Colonic mucosa (tissue), 4 donors: Measurements from ENCODE around the gene UNC5A. TPM values are rescaled to one million over a fixed set of nuclear protein-coding genes. Genes with fewer than 3 reads are reported as not detected.

Source experiments
- DNase-seq: peaks from one replicate; pipeline ENCODE4 v3.0.0-alpha.2; 2020
- H3K27ac ChIP-seq: fragments of 200-600 bp; one replicate; pipeline ENCODE4 v1.8.0; 2021
- H3K27me3 ChIP-seq: fragments of 200-600 bp; one replicate; pipeline ENCODE4 v1.8.0; 2021
- H3K36me3 ChIP-seq: fragments of 200-600 bp; one replicate; pipeline ENCODE4 v1.8.0; 2021
- H3K4me1 ChIP-seq: fragments of 200-600 bp; one replicate; pipeline ENCODE4 v1.8.0; 2021; ENCODE audit warnings: mild to moderate bottlenecking
- H3K4me3 ChIP-seq: fragments of 200-600 bp; one replicate; pipeline ENCODE4 v1.8.0; 2021
- H3K9ac ChIP-seq, 2 donors: one replicate each; pipeline ENCODE4 v1.7.0; 2013; ENCODE audit warnings: control low read depth in 2 of 2, low read depth in 2 of 2, low read length in 2 of 2
- H3K9me3 ChIP-seq: fragments of 200-600 bp; one replicate; pipeline ENCODE4 v1.8.0; 2021
- CTCF ChIP-seq: fragments of 200-600 bp; IDR thresholded peaks from one replicate; pipeline ENCODE4 v1.8.0; 2022; ENCODE audit warnings: antibody characterized with exemption, mild to moderate bottlenecking
- intact Hi-C: fragments of 100-400 bp; cut with DNase I; formaldehyde crosslinking; loops from one replicate; pipeline ENCODE4 v1.14.1; 2022
- total RNA-seq, 2 donors: library from RNA; stranded (reverse); fragmentation: NEBNext Ultra II Directional in 1 of 2; extraction: Animal tissue kit (Norgen Biotek cat#: 25700) in 1 of 2; gene quantifications; one replicate each; pipeline ENCODE4 v1.2.1, GENCODE V29; 2021
- donor health status: healthy.
- donor health status: DM: no; HTN: no; CAD: no.
- donor health status: DM: no; HTN: no; CAD: no.

The UNC5A gene
- total RNA-seq, 2 donors from 2014 or later = not detected

- peaks cover 4% of the 10 kb centered on the region for H3K27me3 ChIP-seq
- H3K4me3 ChIP-seq = no peak overlapping the region
- TF ChIP-seq CTCF = no peak
- DNase-seq = no peak
- no peak overlapping the region for H3K27ac ChIP-seq
- H3K9ac ChIP-seq = no peak overlapping the region
- H3K9me3 ChIP-seq = no peaks in the 10 kb centered on the region
- intact Hi-C loops = no loop called here
- no peaks in the 10 kb centered on the region for H3K36me3 ChIP-seq
- no peaks in the 10 kb centered on the region for H3K4me1 ChIP-seq
Observed at GRCh38 chr5:176796411-176796810, 13.9 kb upstream of the UNC5A start.

DNA sequence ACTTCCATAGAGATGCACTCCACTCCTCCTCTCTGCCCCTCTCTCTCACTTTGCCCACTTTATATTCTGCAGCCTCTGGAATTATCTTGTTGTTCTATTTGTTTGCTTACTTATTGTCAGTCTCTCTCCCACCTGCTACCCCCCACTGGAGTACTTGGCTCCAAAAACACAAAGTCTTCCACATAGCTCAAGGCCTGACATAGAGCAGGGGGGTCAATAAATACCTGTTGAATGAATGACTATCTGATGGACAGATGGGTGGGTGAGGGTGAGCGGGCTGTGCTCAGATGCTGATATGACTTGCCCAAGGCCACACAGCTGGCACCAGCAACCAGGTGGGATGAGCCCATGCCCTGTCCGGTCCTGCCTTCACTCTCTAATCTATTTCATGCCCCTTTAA, 13.4 kb upstream of the UNC5A start:
- TF ChIP-seq CTCF = no peak
- Histone ChIP-seq H3K27me3 (peaks cover 4% of the 10 kb centered on the region), H3K27ac (no peak overlapping the region), H3K9ac (no peak overlapping the region), H3K9me3 (no peaks in the 10 kb centered on the region), H3K4me3 (no peak overlapping the region), H3K4me1 (no peaks in the 10 kb centered on the region), H3K36me3 (no peaks in the 10 kb centered on the region)
- intact Hi-C loops = no loop called here
- DNase-seq = no peak

DNA sequence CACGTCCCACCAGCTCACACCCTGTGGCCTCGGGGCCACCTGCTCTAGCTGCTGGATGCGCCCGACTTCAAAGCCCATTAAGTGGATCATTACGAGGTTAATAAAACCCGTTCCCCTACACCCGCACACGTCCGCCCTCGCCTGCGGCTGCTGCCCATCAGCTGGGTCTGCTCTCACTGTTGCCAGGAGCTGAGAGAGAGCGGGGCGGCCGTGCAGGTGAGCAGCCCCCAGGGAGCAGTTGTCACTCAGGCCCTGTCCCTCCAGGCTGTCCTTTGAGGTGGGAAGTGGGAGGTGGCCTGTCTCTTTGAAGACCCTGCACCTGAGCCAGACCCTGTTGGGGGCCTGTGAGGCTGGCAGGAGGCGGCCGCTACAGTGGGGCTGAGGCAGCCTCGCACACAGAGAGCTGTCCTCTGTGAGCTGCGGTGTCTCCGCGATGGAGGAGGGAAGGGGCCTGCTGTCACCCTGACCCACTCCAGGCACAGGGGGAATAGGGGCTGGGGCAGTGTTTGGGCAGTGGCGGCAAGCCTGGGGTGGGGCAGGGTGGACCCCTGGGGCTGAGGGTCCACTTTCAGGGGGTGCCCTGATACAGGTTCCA, 12.8 kb upstream of the UNC5A start:
- DNase-seq = no peak
- no peak for TF ChIP-seq CTCF
- intact Hi-C loops = no loop called here

DNA sequence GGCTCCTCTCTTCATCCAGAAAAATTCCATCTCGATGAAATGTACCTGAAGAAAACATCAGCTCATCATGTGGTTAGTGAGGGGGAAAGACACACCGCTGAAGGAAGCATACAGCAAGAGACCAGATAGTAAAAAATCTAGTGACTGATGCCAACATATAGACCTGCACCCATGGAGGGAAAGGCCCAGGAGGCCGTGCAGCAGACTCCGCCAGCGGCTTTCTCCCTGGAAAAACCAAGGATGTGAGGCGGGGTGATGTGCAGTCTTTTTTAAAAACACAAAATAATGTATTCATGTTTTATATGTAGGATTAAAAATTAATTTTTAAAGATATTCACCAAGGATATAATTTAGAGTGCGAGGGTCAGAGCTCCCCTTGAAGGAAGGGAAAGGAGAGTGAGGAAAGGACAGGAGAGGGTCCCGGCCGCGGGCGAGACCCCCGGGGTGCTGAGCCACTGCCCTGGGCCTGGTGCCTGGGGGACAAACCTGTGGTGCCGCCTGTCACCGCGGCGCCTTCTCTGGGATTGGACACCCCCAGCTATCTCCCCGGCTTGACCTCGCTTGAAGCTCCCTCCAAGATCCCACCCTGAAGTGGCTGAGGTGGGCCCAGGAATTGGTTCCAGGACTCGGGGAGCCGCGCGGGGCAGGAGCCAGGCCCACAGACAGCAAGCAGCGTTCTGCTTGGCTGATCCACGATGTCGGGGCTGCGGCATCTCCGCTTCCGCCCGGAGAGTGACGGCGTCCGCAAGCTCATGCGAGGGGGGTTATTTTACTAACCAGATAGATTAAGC, 12.1 kb upstream of the UNC5A start:
- TF ChIP-seq CTCF = no peak
- Histone ChIP-seq H3K36me3 (no peaks in the 10 kb centered on the region), H3K9ac (no peak overlapping the region), H3K4me3 (no peak overlapping the region), H3K27ac (no peak overlapping the region), H3K27me3 (peaks cover 4% of the 10 kb centered on the region), H3K4me1 (no peaks in the 10 kb centered on the region), H3K9me3 (no peaks in the 10 kb centered on the region)
- no peak for DNase-seq
- intact Hi-C loops = no loop called here

More for the DNA sequence above, 12.8 kb upstream of the UNC5A start:
- Histone ChIP-seq H3K4me1 (no peaks in the 10 kb centered on the region), H3K27me3 (peaks cover 4% of the 10 kb centered on the region), H3K9ac (no peak overlapping the region), H3K4me3 (no peak overlapping the region), H3K27ac (no peak overlapping the region), H3K36me3 (no peaks in the 10 kb centered on the region), H3K9me3 (no peaks in the 10 kb centered on the region)

DNA sequence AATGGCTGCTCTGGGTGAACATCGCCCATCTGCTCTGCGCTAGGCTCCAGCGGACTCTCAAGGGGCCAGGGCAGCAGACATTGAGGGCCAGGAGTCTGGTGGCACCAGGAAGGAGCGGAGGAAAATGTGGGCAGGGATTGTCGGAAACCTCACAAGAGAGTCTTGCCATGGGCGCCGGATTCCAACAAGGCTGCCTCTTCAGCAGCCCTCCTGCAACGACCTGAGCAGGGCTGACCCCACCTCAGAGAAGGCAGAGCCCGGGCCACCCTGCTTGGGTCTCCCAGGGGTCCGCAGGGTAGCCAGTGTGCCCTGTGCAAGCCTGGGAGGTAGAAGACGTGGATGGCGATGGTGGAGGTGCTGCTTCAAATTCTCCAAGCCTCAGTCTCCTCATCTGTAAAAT, 11.4 kb upstream of the UNC5A start:
- intact Hi-C loops = no loop called here
- no peak for DNase-seq

More for the DNA sequence above, 11.4 kb upstream of the UNC5A start:
- H3K4me3 ChIP-seq = no peak overlapping the region
- no peaks in the 10 kb centered on the region for H3K4me1 ChIP-seq
- H3K36me3 ChIP-seq = no peaks in the 10 kb centered on the region
- no peak for TF ChIP-seq CTCF
- H3K27me3 ChIP-seq = peaks cover 4% of the 10 kb centered on the region
- no peak overlapping the region for H3K27ac ChIP-seq
- no peak overlapping the region for H3K9ac ChIP-seq
- H3K9me3 ChIP-seq = no peaks in the 10 kb centered on the region
